ENCODE results near the gene DPCD.
"Not testable (repeated sequence)": the region's sequence is repeated elsewhere in the genome, so short reads cannot be mapped to it uniquely, and the experiment has no call there.

The DPCD gene

DNA sequence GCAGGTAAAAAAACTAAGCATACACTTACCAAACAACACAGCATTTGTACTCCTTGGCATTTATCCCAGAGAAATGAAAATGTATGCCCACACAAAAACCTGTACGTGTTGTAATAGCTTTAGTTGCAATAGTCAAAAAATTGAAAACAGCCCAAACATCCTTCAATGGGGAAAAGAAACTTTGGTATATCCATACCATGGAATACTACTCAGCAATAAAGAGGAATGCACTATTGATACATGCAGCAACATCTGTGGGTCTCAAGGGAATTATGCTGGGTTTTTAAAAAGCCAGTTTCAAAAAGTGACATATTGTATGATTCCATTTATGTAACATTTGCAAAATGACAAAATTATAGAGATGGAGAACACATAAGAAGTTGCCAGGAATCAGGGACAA is 35.4 kb downstream of the DPCD start:
- DNase-seq: no peak

DNA sequence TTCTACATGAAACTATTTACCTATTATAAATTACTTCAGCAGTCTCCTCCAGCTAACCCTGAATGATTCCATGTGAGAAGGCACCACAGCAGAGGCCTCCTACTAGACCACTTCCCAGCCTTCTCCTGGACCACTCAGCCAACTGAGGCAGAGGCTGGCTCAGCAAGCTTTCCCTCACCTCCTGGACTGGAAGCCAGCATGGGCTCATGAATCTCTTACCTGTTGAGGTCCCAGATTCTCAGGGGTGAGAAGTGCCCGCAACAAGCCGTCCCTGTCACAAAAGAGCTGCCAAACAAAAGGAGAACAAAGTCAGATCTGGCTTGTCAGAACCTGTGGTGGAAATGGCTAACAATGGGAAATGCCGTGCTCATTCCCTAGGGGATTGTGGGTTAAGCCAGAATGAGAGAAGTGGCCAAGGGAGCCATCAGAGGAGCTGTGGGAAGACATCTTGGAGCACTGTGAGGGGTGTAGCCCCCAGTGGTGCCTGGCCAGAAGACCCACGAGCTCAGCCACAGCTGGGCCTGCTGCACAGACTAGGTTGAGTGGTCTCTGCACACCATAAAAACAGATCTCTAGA is 36.5 kb downstream of the DPCD start:
- DNase-seq: no peak

DNA sequence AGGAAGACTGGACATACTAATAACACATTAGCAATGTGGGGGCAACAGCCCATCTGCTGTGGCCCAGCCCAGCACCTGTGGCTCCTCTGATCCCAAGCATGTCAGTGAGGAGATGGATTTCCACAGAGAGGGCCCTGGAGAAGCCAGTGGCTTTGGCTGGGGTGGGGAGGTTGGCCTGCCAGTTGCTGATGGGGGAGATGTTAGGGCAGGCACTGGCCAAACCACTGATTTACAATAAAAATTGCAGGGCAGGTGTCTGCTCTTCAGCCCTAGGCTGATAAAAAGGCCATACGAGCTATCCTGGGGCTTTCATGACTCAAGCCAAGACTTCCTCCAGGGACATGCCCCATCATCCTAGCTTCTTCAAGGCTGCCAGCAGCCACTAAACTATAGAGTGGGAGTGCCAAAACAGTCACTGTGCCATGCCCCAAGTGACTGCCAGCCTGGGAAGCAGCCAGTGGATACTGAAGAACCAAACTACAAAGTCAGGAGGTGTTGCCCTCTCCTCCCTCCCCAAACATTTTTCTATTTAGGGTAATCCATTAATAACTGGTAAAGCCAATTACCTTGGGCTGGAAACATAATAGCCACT is 37.8 kb downstream of the DPCD start:
- DNase-seq: no peak

DNA sequence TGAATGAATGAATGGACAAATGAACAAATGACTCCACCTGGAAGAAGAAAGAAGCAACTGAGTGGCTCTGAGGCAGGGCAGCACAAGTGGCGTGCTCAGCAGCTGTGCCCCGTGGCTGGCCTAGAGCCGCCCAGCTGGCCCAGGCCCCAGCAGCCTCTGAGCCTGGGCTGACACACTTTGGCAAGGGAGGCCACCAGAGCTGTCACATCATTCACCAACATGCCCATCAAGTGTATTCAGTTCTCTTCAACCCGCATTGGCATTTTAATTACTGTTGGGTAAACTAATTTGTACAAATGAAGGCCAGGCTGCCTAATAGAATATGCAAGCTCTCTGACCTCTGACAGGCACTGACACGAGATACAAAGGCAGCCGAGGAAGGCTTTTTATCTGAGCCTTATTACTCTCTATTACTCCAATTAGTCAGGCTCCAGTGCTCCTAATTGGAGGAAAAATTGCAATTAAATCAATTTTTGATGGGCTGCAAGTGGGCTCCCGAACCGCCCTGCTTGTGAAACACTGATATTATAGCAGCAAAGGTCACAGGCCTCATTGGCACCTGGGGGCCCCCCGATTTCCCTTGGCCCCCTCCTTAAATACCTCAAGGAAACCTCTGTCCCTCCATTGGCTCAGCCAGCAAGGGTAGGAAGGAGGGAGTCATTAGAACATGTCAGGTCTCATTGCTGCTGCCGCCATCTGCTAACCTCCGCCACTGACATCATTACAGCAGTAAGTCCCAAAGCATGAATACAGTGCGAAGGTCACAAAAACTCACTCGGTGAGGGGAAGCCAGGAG is 41.9 kb downstream of the DPCD start:
- no peak for DNase-seq

DNA sequence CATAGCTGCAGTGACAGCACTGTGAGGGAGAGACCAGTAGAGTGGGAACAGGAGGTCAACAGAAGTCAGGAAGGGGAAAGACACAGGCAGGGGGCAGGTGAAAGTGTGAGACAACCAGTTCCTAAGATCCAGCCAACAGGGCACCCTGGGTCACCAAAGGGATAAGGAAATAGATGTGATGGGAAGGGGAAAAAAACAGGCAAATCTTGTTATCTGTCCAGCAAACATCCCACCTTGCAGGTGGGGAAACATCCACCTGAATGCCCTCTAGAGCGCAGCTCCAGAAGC is 42.5 kb downstream of the DPCD start:
- no peak for DNase-seq

DNA sequence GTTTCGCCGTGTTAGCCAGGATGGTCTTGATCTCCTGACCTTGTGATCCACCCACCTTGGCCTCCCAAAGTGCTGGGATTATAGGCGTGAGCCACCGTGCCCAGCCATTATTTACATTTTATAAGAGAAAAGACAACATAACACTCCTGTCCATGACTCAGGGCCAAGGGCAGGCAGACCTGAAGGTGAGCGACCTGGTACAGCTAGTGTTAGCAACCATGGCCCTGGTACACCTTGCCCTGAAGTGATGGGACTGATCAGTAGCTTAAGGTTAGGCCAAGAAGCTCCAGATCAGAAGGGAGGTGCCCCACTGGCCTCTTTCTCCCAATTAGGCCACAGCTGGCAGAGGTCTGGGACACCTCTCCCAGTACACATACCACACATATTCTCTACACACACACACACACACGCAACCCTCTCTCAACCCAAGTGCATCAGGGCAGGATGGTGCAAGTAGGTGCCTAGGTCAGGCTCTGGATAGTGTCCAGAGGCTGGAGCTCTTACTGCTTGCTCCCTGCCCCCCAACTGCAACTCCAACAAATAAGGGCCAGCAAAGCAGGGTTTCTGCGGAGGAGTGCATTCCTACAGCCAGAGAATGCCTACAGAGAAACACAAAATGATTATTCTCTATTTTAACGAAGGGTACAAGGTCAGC is 43.8 kb downstream of the DPCD start:
- no peak for DNase-seq

DNA sequence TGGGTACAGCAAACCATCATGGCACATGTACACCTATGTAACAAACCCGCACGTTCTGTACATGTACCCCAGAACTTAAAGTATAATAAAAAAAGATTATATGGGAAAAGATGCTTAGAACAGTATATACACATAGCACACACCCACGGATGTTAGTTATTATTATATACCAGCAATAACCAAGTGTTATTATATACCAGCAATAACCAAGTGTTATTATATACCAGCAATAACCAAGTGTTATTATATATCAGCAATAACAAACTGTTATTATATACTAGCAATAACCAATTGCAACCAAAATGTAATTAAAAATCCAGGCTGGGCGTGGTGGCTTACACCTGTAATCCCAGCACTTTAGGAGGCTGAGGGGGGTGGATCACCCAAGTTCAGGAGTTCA is 45.4 kb downstream of the DPCD start:
- not testable (repeated sequence) for DNase-seq

DNA sequence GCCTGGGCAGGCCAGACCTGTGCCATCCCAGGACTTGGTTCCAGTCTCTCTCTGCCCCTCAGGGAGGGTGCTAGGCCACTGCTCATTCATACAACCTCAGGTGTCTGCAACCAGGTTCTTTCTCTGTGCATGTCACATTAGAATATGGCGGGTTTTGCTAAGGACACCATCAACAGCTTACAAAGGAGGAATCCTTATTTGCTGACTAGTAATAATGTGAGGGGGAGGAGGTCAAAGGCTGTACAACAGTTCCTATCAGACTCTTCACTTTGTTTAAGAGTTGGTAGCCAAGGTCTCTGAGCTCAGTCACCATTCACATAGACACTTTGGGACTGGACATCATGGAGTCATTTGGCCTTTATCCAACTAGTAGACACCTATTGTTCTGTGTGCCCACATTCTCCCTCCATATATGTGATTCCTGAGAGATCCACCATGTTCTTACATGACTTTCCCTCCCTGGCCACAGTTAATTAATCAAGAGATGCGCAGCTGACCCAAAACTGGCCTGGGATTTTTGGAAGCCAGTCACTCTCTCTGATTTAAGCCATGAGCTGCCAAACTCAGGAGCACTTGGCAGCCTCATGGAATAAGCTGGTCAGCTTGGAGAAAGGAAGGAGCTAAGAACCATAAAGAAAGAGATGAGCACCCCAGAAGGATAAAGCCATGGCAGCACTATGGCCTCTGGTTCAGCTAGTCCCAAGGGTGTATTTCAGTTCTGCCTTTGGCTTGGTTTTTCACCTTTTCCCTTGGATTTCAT is 51.2 kb downstream of the DPCD start:
- DNase-seq: no peak

DNA sequence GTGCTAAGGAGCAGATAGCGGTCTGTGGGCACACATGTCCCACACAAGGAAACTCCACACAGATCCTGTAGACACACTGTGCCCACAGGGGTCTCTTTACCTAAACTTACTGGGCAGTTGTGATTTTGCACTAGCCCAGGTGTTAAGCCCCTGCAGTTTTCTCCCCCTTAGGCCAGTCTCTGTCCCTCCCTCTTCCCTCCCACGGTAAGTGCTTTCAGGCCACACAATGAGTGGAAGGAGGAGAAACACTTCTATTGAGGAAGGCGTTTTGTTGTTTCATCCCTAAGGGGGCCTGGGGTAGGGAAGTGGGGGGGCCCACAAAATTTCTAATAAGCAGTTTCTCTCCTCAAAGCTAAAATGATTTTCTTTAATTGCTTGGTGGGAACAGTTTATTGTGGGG is 55.4 kb downstream of the DPCD start:
- no peak for DNase-seq

DNA sequence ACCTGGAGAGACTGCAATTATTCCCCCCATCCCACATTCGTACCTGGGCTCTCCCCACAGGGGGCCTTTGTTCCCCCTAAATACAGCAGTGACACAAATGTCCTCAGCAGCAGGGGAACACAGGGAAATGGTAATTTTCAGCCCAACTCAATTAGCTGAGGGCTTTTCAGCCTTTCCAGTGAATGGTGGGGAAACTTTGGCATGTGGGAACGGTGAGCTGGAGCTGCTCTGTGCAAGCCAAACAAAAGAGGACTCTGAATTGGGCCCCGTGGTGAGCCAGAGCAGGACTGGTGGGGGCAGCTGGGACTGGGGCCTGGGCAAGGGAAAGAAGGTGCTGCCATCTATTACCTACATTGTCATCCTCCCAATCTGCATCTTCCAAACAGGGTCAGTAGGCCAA is 55.9 kb downstream of the DPCD start:
- no peak for DNase-seq

DNA sequence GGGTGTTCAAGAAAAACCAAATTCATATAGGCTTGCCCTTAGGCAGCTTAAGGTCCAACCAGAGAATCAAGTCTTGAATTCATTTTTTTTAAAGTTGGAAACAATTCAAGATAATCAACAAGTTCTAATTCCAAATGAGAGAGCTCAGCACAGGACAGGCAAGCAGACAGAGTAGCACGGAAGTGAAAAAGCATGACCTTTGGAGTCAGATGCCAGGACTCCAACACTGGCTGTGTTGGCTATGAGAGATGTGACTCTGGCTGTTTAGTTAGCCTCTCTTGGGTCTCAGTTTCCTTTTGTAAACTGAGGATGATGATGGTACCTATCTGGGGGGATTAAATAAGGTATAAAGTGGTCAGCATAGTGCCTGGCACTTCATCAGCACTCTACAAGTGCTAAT is 57.5 kb downstream of the DPCD start:
- DNase-seq: no peak

DNA sequence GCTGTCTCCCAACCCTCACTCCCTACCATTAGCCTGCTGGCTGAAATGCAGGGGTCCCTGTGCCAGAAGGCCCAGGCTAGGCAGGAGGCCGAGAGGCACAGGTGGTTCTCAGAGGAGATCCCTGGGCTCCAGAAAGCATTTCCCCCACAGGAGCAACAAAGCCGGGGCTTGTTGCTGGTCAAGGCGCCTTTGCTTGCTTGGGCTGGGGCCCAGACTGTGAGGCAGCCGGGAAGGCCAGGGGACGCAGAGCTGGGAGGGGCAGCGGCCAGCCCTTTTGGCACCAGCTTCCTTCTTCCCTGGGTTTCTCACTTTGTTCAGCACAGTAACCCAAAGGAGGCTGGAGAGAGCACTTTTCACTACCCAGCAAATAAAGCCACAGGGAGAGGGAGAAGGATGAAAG is 58.2 kb downstream of the DPCD start:
- DNase-seq: no peak

DNA sequence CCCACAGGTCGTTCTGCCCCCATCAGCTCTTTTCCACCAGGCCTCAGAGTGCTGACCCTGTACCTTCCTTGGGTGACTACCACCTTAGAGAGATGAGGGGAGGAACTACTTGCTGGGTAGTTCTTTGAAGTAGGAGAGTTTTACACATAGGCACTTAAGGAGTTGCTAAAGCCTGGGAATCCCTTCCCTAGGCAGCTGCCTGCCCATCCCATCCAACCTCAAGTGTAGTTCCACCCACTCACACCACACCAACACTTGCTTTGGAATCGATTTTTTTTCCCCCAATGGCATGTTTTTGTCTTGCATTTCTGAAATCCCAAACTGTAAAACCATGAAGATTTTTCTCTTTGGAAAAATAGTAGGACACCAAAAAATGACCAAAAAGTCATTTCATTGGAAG is 59.1 kb downstream of the DPCD start:
- no peak for DNase-seq

DNA sequence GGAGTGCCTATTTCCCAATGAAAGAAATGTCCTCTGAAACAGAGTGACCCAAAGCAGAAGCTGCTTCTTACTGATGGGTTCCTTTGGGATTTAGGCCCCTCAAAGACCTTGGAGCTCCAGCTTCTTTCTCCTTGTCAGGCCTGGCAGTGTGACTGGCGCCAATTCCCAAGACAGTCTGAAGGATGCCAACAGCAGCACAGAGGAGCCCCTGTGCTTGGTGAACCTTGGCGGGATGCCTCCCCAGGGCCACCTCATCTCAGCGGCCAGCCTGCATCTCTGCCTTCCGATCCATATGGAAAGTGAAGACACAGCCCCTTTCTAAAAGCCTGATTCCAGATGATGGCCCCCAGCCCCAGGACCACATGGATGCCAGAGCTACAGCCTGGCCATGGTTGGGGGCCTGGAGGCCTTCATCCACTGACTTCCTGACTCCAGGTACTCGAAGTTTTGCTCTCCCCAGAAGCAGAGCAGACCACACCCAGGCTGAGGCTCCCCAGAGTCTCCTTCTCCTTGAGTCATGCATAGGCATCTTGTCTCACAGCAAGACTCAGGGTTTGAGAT is 61.5 kb downstream of the DPCD start:
- DNase-seq: no peak

DNA sequence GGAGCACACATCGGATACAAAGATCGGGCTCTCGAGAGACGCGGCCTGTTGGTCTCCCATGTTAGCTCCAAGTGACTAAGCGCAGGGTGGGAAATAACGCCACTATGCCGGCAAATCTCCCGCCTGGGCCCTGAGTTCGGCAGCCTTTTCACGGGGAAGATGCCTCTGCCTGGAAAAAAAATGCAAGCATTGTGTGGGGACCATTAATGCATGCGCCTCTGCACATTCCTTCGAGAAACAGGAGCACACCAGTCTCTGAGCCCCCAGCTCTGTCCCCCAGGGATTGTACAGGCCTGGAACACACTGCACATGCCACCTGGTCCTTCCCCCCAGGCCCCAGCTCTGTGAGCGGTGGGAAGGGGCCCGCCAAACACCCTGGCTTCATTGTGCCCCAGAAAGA is 62.7 kb downstream of the DPCD start:
- DNase-seq: no peak

DNA sequence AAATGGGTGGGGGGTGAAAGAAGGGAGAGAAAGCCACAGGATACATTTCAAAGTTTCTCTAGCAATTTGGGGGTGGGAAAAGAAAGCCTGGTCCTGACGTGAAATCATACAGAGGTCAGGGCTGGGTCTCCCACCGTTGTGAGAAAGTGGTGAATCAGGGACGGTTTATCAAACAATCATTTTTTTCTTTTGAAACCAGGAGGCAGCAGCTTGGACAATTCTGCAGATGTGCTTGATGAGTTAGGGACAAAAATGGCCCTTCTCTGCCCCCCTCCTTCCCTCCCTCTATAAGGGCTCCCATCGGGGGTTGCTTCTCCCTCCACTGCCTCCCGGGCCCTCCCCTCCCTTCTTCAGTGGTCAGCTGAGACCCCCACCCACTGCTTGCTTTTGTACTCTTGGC is 63.2 kb downstream of the DPCD start:
- DNase-seq: no peak

DNA sequence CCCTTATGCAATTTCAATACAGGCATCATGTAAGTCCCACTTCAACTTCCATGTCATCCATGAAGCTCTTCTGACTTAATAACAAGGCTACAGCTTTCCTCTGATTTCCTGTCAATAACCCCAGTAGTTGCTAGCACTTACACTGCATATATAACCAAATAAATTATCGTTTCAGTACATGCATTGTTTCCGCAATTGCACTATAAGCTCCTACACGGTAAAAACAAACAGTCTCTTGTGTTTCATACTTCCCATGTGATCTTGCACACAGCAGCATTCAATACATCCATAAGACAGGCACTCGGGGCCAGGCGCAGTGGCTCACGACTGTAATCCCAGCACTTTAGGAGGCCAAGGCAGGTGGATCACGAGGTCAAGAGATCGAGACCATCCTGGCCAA is 65.4 kb downstream of the DPCD start:
- no peak for DNase-seq

DNA sequence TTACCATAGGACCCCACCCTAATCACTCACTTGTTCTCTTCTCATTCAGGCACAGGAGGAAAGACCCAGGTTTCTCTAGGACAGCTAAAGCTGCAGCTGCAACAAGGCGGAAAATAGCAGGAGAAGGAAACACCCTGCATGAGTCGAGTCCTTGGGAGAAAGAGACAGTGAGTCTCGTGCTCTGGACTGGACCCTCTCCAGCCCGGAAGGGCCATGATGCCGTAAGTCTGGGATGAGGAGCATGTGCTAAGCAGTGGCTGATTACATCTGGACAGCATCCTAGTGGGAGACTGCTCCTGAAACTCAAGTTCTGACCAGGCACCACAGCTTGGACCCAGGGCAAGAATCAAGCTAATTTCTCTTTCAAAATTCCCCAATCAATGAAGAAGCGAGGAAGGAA is 67.4 kb downstream of the DPCD start:
- DNase-seq: no peak

DNA sequence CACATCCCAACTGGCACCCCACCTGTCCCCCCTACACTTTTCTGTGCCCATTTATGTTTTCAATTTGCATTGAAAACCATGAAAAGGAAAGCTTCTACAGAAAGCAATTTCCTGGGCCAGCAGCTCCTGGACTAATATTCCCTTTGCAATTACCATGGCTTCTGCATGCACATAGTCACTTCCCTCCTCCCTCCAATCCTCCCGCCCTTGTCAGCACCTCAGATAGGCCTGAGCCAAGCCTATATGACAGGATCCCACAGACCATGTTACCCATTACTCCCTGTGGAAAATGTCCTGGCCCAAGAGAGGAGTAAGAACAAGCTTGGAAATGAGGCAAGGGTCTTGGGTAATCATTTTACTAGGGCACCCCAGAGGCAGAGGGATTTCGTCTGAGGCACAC is 68.8 kb downstream of the DPCD start:
- no peak for DNase-seq

DNA sequence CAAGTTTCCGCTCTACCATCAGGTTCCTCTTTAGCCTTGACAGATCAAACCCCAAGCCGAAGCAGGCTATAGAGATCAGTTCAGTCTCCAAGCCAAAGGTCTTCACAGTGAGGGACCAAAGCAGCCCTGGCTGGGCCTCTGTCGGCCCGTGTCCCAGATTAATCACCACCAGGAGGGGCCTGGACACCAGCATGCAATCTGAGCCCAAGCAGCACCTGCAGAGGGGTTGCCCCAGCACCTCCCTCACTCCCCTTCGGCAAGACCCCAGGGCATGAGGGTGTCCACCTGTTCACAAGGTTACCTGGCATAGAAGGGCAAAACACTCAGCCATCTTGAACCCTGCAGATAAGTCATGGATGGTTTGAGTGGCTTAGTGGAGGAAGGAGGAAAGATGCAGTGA is 70.9 kb downstream of the DPCD start:
- no peak for DNase-seq
